ENCODE results near the gene ESPN.

ESPN gene

GRCh38 chr1:6509220-6509918, 84.8 kb downstream of the ESPN start:
- Mint-ChIP-seq H3K27ac (no peak overlapping the region), H3K9me3 (no peaks in the 10 kb centered on the region), H3K27me3 (ENCODE audit: low read depth) (no peaks in the 10 kb centered on the region), H3K4me1 (ENCODE audit: low read depth) (no peaks in the 10 kb centered on the region), H3K36me3 (ENCODE audit: low read depth) (no peaks in the 10 kb centered on the region), H3K4me3 (no peak overlapping the region)
- no peak for DNase-seq (ENCODE audit: low spot score)

GRCh38 chr1:6509919-6510291, 85.3 kb downstream of the ESPN start:
- no peak overlapping the region for H3K4me3 Mint-ChIP-seq
- DNase-seq (ENCODE audit: low spot score): no peak
- no peaks in the 10 kb centered on the region for H3K4me1 Mint-ChIP-seq (ENCODE audit: low read depth)
- H3K36me3 Mint-ChIP-seq (ENCODE audit: low read depth): no peaks in the 10 kb centered on the region
- H3K27ac Mint-ChIP-seq: no peak overlapping the region
- no peaks in the 10 kb centered on the region for H3K27me3 Mint-ChIP-seq (ENCODE audit: low read depth)
- H3K9me3 Mint-ChIP-seq: no peaks in the 10 kb centered on the region

- H3K36me3 Mint-ChIP-seq (ENCODE audit: low read depth): no peaks in the 10 kb centered on the region
- DNase-seq (ENCODE audit: low spot score): no peak
- no peaks in the 10 kb centered on the region for H3K4me1 Mint-ChIP-seq (ENCODE audit: low read depth)
- H3K27me3 Mint-ChIP-seq (ENCODE audit: low read depth): no peaks in the 10 kb centered on the region
- H3K27ac Mint-ChIP-seq: no peak overlapping the region
- no peaks in the 10 kb centered on the region for H3K9me3 Mint-ChIP-seq
- H3K4me3 Mint-ChIP-seq: no peak overlapping the region
These were observed 85.9 kb downstream of the ESPN start for GRCh38 chr1:6510493-6510892.
